Activated CD4-positive, CD25-positive, alpha-beta regulatory T cell (primary cell): Measurements from ENCODE around the gene TRPM3.

Source experiments
- DNase-seq, 4 experiments: peaks; one replicate each; lab custom pipeline; 2025; lab: John Stamatoyannopoulos, UW

The TRPM3 gene

DNA sequence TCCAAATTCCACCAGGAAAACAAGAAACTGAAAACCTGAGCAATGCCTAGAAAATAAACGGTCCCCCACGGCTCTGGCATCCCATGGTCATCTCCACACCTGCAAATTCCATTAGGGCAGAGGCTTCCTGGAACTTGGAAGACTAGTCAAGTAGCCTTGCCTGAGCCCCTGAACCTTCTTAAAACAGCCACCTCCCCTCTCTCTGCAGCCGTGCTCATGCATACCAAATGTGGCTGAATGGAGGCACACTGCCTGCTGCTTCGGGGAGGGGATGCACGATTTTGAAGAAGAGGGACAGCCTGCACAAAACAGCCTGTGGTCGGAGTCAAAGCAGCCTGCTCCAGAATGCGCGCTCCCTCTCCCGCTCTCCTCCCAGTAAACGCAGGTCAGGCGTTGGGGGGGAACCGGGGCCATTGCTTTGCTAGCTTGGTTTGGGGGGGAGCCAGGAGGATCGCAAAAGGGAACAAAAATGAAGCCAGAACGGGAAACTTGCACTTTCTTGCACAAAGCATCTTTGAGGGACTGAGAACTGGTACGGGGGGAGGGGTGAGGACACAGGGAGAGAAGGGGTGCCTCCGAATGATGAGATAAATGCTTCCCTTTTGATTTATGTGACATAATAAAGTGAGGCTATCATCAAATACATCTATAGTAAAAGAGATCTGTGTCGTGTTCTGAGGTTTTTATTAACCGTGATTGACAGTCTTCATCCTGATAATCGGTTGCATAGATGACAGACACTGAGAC, at the start of gene TRPM3:
Gene TRPM3 (minus strand): TSS at position 347 of the 747 bp plus-strand sequence. CDS start 267 bp downstream, at position 80.
- DNase-seq: no peak

DNA sequence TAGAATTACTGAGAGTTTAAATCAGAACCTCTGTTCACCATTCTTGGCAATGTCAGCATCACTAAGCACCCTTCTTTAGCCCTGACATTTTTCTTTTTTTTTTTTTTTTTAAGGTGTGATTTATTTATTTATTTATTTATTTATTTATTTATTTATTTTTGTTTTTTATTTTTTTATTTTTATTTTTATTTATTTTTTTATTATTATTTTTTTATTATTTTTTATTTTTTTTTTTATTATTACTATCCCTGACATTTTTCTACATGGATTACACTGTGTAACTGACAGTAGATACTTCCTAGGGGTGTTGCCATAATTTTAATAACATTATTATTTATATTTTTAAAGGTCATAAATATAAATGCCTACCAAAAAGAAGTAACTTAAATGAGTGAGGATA, 47.0 kb upstream of the TRPM3 start:
- no peak for DNase-seq

DNA sequence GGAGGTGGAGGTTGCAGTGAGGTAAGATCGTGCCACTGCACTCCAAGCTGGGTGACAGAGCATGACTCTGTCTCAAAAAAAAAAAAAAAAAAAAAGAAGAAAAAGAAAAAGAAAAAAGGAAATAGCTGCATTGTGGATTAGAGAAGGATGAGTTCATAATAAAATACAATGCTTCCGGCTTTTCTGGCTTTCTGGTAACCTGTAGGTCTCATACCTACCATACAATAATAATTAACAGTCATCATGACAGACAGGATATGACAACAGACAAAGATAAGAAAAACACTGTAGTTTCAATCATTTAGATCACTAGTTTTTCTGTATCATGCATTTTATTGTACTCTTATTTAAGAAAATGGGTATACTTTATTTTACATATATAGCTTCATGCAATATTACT, 40.7 kb upstream of the TRPM3 start:
- no peak for DNase-seq

DNA sequence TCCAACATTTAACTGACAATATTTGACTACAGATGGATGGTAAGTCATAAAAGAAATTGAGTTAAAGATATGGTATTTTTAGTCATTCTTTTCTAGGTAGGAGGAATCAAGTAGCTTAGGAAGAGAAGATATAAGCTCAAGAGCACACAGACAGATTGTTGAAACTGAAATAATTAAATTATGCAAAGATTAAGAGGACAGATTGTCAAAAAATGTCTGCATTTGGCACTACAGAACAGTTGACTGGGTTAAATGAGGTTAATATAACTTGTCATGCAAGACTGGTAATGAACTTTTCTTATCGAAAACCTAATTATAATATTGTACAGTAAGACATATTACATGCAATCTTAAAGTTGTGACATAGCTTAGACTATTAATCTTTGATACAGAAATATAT, 36.3 kb upstream of the TRPM3 start:
- DNase-seq: no peak

DNA sequence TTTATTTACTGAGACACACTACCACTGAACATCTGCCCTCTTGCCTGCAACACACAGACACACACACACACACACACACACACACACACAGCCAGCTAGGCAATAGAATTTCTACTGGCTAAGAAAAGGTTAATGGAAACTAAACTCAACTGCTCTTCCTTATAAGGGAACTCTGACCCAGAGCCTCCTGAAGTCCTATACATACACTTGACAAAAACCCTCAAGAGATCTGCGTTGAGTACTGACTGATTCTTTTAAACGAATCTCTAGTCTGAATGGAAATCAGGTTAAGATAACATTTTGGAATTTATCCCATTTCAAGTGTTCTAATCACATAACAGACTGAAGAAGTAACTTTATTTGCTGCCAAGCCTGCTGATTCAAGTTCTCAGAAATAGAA, 25.9 kb upstream of the TRPM3 start:
- DNase-seq: no peak

DNA sequence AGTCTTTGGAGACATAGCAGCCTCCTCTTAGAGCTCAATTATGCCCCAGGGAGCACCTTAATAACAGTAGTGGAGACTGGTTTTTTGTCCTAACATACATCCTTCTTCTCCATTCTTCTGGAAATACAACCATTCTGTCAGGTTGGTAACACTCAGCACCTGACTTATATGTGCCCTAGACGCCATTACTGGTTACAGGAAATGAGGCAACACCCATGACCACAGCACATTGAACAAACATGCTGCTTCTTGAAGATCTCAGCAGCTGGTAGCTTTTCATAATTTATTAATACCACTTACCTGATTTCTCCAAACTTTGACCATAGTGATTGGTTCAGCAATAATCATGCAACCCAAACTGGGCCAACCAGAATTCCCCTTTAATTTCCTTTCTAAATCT, 25.1 kb upstream of the TRPM3 start:
- no peak for DNase-seq

DNA sequence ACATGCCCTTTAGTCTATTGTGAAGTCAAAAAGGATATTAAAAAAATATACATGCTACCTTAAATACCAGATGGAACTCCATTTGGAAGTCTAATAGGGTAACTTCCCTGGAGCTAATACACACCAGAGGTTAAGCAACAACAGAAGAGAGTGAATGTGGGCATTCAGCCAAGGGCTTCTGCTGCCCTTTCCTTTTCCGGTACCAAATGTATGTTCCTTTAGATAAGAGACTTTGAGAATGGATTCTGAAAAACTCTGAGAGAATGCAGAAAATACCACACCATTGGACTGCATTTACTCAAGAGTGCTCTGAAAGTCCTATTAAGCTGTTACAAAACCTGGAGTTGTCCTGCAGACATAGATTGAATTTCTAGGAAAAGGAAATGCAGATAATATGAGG, 23.8 kb upstream of the TRPM3 start:
- DNase-seq: no peak

DNA sequence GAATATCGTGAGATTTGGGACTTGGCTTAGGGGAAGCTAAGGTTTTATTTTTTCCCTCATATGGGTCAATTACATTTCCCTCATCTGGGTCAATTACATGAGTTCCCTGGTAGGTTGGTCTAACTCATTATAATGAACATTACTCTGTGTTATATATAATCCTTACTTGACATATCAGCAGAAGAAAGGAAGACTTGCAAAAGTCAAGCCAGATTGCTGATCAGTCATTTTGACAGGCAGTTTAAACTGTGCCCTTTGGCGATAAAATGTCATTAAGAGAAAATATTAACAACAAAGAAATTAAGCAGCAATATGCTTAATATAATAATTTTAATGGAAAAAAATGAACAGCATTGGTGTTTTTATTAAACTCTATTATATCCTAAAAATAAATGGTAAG, 23.1 kb upstream of the TRPM3 start:
- no peak for DNase-seq

DNA sequence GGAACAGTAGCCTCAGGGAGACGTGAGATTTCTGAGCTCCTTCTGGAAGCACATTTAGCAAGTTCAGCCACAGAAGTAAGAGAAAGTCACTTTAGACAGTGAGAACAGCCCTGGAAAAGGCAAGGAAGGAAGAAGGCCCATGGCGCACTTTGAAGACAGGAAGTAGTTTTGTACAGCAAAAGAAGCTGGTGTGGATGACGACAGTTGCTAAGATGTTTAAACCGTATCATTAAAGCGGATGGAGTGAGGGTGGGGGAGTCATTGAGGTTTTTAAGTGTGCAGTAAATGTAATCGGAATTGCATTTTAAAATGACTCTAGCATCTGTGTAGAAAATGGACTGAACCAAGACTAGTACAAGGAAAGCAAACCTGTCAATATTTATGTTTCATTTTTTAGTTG, 15.3 kb upstream of the TRPM3 start:
- DNase-seq: no peak

DNA sequence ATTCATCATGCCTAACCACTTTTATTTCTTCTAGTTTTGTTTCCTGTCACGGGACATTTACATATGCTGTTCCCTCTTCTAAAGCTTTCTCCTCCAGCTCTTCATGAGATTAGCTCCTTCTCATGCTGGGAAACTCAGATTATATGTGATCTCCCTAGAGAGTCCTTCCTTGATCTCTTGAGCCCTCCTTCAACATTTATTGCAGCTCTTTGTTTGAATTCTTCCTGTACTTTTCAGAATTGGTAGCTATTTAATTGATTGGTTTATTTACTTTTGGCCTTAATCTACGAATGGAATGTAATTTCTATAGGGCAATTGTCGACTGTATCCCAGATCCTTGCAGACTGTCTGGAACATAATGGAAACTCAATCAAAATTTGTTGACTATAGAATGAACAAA, 9.7 kb upstream of the TRPM3 start:
- DNase-seq: no peak

DNA sequence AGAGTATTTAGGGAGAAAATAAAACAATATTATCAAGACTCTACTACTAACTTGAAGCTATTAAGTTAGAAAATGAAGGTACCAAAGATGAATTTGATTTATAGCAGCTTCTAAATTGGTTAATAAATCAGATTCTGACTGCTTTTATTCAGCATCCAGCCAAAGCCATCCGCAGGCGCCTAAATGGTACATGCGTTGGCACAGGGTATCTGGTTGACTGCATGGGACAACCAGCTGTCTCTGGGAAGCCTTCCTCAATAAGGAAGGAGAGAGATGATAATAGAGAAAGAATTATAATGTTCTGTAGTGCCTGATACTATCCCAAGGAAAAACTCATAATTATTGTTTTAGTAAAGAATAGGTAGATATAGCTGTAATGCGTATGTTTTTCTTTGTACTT, 9.1 kb upstream of the TRPM3 start:
- no peak for DNase-seq

DNA sequence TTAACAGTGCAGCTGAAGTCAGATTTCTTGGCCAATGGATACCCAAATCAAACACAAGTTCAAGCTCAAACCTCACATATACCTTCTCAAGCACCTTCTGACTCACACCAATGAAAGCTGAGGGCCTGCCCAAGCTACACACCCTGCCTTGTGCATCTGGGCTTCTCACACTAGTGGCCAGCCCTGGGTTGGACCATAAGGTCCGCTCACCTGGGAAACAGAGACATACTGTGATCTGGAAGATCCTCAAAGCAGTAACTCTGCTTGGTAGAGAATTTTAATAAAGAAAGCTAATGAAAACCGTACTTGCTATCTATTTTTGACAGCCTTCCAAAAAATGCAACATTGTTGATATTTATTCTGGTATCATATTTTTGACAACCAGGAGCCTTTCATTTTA, 7.4 kb upstream of the TRPM3 start:
- no peak for DNase-seq

DNA sequence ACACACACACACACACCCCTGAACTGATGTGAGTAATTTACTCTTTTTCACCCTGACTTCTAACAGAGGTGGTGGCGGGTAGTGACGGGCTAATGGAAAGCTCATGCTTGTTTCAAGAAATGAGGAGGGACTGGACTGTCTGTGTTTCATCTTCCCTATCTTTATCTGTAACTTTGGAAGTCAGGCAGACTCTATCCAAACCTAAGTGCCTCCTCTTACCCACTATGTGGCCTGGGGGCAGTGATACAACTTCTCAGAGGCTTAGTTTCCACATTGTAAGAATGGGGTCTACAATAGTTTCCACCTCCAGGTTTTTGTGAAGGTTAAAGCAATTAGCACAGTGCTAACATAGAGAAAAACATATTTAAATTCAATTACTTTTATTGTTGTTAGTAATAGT, 5.9 kb upstream of the TRPM3 start:
- no peak for DNase-seq

DNA sequence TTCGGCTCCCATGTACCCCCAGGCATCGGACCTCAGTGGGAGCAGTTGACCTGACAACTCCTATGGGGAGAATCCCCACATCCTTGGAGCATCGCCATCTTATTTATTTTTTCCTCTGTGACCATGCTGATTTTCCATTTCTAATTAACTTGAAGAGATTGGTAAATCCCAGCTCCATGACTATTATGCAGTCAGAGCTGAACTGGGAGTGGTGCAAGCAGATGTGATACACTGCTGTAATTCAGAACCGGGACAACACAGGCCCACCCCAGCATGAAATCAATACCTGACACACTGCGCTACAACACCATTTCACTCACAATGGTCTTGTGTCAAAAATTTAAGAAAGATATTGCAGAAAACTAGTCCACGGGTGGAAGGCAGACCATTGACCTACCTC, 1.0 kb upstream of the TRPM3 start:
- DNase-seq: no peak

DNA sequence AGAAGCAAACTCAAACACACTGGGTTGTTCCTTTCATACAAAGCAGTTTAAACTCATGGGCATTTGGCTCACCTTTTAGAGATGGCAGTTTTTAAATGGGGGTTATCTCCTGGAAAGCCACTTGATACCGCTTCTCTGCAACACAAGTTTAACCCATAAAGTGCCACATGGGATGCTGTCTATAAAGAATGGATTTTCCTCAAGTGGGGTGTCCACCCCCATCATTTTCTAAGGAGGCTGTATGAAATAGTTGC, 528 bp upstream of the TRPM3 start:
- DNase-seq: no peak

DNA sequence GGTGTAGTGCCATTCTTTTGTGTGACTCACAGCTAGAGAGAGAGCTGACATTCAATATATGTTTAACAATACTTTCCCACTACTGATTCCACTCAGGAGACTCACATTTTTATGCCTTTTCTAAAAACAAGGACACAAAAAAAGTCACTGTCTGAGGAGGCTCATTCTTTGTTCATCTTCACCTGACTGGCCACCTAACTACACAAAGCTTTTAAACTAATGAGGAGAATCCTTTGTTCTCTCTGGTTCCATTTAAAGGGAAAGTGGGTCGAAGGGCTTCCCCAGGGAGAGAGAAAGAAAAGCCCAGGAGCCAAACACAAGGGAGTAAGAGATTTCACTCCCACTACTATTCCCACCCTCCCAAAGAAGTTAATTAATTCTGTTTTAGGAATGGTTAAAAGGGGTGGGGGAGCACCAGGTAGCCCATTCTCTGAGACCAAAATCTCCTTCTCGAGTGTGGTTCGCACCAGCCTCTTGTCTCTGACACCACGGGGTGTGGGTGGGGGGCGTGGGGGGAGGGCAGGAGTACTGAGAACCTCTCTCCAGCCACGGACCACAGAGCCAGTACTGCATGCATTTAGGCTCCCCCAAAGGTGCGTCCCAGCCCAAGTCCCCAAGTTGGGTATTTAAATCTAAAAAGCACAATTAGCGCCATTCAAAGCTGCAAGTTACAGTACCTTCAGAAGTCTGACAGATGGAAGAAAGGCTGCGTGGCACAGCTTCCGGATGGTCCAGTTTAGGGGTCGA, 747 bp downstream of the TRPM3 start:
- no peak for DNase-seq

DNA sequence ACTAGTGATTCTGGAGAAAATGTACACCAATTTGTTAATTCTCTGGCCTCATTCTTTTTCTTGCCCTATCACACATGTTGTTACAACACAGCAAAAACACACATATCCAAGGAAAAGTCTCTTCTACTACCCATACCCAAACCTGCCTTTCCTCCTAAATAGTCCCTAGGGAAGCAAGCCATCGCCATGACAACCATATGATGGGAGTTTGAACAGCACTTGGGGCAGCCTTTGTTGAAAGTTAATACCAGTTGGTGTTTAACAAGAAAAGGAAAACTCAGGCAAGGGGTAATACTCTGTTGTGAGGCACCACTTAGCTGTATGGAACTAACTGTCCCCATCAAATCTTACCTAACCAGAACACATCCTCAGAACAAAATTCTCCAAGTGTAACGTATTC, 1.7 kb downstream of the TRPM3 start:
- DNase-seq: no peak

DNA sequence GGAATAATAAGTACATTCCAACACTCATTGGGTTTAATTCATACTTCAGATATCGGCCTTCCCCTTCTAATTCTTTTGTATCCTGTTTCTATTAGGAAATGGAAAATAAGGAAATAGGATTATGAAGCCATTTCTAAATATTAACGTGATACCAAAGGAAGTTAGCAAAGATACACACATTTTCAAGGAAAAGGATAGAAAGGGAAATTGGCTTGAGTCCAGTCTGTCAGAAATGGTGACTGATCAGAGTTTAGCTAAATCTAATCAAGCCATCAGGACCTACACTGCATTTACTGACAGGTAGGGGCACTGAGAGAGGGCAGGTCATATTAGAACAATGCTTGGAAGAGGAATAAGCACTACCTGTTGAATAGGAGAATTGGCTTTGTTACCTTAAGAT, 3.1 kb downstream of the TRPM3 start:
- DNase-seq: no peak

DNA sequence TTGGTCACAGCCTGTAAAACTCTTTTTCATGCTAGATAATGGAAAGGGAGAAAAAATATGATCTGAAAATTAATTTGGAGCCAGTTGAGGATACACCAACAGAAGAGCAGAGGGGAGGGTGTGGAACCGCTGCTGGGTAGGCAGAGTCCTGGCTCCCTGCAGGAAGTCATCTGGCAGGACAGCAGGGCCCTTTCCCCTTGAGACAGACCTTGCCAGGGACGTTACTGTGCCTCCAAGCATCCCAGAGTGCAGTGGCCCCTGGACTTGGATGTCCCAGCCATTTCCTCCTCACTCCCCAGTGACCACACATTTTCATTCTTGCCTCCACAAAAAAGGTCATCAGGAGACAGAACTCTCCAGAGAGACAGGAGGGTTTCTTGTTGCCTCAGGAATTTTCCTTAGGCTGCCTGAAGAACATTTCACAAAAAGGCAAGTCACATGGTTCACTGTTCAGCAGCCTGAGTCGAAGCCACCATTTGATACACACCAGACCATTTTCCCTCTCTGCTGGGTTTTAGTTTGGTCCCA, 5.9 kb downstream of the TRPM3 start:
- no peak for DNase-seq

DNA sequence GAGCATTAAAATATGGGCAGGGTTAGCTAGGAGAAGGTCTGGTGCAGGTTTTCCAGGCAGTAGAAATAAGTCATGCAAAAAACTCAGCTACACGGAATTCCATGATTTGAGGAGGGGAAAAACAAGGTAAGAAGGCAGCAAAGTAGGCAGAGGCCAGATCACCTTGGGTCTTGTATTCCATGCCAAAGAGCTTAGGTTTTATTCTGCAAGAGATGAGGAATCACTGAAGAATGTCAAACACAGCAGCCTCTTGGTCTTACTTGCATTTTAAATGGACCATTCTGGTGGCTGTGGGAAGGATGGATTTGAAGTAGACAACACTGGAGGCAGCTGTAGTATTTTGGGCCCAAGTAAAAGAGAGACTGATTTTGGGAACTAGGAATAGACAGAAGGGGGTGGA, 8.6 kb downstream of the TRPM3 start:
- no peak for DNase-seq

DNA sequence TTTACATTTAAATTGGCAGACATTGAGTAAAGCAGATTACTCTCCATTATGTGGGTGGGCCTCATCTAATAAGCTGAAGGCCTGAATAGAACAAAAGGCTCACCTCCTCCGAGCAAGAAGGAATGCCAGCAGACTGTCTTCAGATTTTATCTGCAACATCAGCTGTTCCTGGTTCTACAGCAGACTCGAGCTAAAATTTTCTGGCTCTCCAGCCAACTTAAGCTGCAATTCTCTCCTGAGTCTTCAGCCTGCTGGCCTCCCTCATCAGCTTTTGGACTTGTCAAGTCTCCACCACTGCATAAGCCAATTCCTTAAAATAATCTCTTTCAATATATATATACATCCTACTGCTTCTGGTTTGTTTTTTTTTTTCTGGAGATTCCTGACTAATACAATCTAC, 12.5 kb downstream of the TRPM3 start:
- no peak for DNase-seq

DNA sequence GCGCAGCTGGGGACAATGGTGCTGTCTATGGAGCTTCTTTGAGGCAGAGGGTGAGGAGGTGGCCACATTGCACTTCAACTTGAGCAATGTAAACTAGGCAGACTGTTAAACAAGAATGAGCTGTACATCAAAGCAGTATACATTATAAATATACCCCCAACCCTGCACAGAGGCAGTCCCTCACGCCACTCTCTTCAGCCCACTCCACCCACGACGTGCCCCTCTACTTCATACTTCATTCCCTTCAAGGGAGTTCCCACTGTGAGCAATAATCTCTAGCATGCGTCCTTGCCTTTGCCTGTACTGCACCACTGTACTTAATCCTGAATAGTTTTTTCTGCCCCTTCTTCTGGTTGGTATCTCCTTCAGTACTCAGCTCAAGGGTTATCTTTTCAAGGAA, 14.4 kb downstream of the TRPM3 start:
- no peak for DNase-seq

DNA sequence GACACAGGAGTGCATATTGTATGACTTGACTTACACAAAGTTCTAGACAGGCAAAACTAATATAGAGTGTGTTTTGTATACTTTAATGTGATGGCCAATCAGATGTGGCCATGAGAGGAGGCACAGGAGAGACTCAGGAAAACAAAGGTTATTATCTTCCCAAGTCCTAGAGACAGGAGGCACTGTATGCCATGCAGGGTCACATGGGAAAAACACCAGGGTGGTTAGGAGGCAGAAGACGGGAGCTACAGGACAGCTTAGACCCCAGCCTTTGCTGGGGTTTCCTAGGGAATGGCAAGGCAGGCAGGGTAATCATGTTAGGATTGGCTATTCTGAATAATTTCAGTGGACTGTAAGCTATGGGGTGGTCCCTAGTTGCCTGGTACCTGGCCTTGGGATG, 16.2 kb downstream of the TRPM3 start:
- DNase-seq: no peak

DNA sequence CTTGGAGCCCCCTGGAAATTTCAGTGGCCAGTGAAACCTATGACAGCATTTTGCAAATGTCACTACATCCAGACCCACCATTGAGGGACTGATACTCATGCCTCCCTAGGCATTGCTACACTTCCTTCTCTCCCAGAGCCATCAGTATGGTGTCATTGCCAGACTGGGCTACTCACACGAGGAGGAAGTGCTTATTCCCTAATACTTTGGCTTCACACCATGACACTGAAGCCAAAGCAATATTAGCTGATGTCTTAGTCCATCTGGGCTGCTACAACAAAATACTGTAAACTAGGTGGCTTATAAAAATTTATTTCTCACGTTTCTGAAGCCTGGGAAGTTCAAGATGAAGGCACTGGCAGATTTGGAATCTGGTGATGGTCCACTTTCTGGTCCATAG, 22.6 kb downstream of the TRPM3 start:
- DNase-seq: no peak
